Measurements from ENCODE around the gene STK17A. TPM values are rescaled to one million over a fixed set of nuclear protein-coding genes. Genes with fewer than 3 reads are reported as not detected.
A peak's percentile ranks its signal among the peaks of the same experiment; 100 is the strongest.
"Not testable (repeated sequence)": the region's sequence is repeated elsewhere in the genome, so short reads cannot be mapped to it uniquely, and the experiment has no call there.

Gene STK17A
- polyA plus RNA-seq, 6 donors from 2014 or later: 263 to 424 (median 353) TPM

DNA sequence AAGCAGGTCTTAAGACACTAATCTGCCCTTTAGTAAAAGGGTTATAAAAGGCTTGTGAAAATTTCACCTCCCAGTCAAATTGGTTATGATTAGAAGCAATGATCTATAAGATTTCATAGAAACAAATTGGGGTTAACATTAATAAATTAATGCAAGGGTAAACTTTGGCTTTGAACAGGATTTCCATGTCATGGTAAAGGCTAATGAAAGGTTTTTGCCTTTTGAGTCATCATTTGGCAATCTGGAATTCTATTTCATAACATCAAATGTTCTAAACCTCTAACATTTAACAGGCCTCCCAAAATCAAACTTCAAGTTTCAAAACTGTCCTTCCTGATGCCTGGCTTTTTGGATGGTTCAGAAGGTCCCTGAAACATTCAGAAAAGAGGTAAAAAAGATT, 84.0 kb downstream of the STK17A start:
- peaks cover 26 to 58% (median 47%) of the 10 kb centered on the region in 3 donors for H3K4me1 Mint-ChIP-seq
- no peak overlapping the region for H3K4me3 Mint-ChIP-seq
- peaks cover 0 to 61% (median 37%) of the 10 kb centered on the region in 7 donors for H3K9me3 Mint-ChIP-seq
- no peaks in the 10 kb centered on the region for H3K27me3 Mint-ChIP-seq
- H3K27ac Mint-ChIP-seq: peak overlapping the region in 1 of 6 donors; percentile 57
- DNase-seq (no peak), ATAC-seq (ENCODE audit: low read depth in 2 of 2) (no peak)
- H3K36me3 Mint-ChIP-seq: peaks cover 42 to 47% of the 10 kb centered on the region in 2 donors

DNA sequence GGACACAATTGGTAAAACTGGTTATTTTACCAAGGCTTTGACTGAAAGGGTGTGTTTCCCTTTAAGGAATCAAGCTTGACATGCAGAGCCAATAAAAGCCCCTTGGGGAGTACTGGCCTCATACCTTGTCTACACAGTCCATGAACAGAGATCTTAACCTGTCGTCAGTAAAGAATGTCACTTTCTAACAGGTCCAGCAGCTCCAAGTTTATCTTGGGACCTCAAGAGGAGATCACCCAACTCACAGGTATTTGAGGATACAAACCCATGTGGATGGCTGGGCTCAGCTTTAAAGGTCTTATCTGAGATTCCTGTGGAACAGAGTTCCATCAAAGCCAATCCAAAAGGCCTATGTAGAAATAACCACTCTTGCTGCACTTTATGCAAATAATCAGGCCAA, 85.1 kb downstream of the STK17A start:
- Mint-ChIP-seq H3K9me3 (peaks cover 0 to 72% (median 48%) of the 10 kb centered on the region in 7 donors), H3K27ac (peak overlapping the region in 1 of 6 donors; percentile 83), H3K36me3 (peaks cover 47 to 52% of the 10 kb centered on the region in 2 donors), H3K4me3 (peak overlapping the region in 1 of 8 donors; percentile 1), H3K4me1 (peaks cover 34 to 65% (median 53%) of the 10 kb centered on the region in 3 donors), H3K27me3 (no peaks in the 10 kb centered on the region)
- DNase-seq (no peak), ATAC-seq (ENCODE audit: low read depth in 2 of 2) (no peak)

DNA sequence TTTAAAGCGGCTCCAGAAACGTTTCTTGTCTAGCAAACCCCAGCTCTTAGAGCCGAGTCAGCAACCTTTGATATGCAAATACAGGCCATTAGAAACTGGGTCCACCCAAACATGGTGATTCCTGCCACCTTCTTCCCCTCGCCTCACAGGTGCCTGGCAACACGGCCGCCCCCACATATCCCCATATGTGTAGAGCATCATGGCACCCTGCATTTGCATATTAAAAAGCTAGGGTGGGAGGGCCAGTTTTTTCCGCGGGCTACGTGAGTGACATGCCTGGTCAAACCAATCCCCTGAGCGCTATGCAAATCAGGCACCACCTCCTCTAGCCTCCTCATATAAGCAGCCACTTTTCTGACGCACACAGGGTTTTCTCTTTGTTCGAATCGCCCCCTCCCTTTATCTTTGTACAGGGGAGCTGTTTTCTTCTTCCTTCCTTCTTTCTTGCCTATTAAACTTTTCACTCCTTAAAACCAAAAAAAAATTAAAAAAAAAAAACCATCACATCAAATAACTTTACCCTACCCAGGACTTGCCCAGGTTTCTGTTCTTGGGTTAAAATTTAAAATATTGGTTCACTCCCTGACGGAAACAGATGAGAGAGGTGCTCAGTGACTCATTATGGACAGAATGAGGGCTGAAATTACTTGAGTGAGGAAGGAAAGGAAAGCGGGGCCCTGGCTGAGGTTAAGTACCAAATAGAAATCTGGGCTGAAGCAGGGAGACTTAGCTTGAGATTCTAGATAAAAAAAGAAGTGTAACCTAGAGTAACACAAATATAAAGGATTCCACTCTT, 86.6 kb downstream of the STK17A start:
- Mint-ChIP-seq H3K4me1 (peaks cover 40 to 67% (median 60%) of the 10 kb centered on the region in 3 donors), H3K9me3 (peaks cover 0 to 86% (median 61%) of the 10 kb centered on the region in 7 donors), H3K36me3 (peaks cover 43 to 51% of the 10 kb centered on the region in 2 donors), H3K27ac (peak overlapping the region in 5 of 6 donors; percentile 56 to 94 (median 80)), H3K27me3 (no peaks in the 10 kb centered on the region), H3K4me3 (peak overlapping the region in 5 of 8 donors; percentile 14 to 76 (median 56))
- peak; percentile 61 to 83 for ATAC-seq (ENCODE audit: low read depth in 2 of 2)
- DNase-seq: peak; percentile 32

DNA sequence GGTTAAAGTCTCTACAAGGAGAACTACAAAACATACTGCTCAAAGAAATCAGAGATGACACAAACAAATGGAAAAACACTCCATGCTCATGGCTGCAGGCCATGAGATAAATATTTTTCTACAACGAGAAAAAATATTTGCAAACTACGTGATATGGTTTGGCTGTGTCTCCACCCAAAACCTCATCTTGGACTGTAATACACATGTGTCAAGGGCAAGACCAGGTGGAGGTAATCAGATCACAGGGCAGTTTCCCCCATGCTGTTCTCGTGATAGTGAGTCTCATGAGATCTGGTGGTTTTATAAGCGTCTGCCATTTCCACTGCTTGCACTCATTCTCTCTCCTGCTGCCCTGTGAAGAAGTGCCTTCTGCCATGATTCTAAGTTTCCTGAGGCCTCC, 88.6 kb downstream of the STK17A start:
- no peak for DNase-seq
- H3K27ac Mint-ChIP-seq: peak overlapping the region in 4 of 6 donors; percentile 18 to 83 (median 54)
- peak overlapping the region in 3 of 8 donors; percentile 2 to 29 (median 12) for H3K4me3 Mint-ChIP-seq
- peaks cover 33 to 47% of the 10 kb centered on the region in 2 donors for H3K36me3 Mint-ChIP-seq
- no peak for ATAC-seq (ENCODE audit: low read depth in 2 of 2)
- H3K27me3 Mint-ChIP-seq: no peaks in the 10 kb centered on the region
- H3K4me1 Mint-ChIP-seq: peaks cover 36 to 66% (median 60%) of the 10 kb centered on the region in 3 donors
- H3K9me3 Mint-ChIP-seq: peaks cover 0 to 81% (median 62%) of the 10 kb centered on the region in 7 donors

DNA sequence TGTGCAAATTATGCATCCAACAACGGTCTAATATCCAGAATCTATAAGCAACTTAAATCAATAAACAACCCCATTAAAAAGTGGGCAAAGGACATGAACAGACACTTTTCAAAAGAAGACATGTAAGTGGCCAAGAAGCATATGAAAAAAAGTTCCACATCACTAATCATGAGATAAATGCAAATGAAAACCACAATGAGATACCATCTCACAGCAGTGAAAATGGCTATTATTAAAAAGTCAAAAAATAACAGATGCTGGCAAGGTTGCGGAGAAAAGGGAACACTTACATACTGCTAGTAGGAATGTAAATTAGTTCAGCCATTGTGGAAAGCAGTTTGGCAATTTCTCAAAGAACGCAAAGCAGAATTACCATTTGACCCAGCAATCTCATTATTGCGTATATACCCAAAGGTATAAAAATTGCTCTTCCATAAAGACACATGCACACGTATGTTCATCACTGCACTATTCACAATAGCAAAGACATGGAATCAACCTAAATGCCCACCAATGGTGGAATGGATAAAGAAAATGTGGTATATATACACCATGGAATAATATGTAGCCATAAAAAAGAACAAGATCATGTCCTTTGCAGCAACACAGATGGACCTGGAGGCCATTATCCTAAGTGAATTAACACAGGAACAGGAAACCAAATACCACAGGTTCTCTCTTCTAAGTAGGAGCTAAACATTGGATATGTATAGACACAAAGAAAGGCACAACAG, 90.5 kb downstream of the STK17A start:
- ATAC-seq (ENCODE audit: low read depth in 2 of 2): peak; percentile 50 to 69
- Mint-ChIP-seq H3K4me1 (peaks cover 38 to 74% (median 65%) of the 10 kb centered on the region in 3 donors), H3K27ac (peak overlapping the region in 5 of 6 donors; percentile 16 to 88 (median 85)), H3K36me3 (peaks cover 25 to 31% of the 10 kb centered on the region in 2 donors), H3K9me3 (peaks cover 0 to 66% (median 55%) of the 10 kb centered on the region in 7 donors), H3K4me3 (peak overlapping the region in 3 of 8 donors; percentile 20 to 36 (median 35))
- not testable (repeated sequence) for H3K27me3 Mint-ChIP-seq
- DNase-seq: peak; percentile 20

DNA sequence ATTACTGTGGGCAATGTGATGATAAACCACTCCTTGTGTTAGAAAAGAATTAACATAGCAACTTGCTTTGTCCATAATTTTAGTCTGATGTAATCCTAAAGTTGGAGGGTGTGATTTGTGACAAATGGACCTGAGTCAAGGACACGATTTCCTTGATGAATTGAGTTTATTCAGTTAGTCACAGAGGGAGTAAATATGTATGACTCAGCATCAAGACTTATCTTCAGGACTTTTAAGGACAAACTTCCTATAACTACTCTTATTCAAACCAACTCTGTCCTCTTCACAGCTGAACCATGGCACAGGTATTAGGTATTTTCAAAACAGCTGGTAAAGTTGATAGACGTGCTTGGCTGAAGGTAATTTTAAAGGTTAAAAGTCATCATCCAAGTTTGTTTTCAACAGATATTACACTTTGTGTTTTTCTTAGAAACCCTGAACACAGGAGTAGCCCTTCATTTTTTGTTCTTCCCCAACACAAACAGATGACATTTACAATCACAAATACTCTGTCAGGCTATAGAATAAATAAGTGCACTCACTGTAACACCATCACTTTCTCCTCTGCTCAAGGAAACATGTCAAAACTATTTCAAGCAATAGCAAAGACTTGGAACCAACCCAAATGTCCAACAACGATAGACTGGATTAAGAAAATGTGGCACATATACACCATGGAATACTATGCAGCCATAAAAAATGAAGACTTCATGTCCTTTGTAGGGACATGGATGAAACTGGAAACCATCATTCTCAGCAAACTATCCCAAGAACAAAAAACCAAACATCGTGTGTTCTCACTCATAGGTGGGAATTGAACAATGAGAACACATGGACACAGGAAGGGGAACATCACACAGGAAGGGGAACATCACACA, 91.9 kb downstream of the STK17A start:
- H3K4me3 Mint-ChIP-seq: peak overlapping the region in 1 of 8 donors; percentile 13
- peaks cover 11 to 20% of the 10 kb centered on the region in 2 donors for H3K36me3 Mint-ChIP-seq
- DNase-seq: no peak
- peak overlapping the region in 4 of 6 donors; percentile 62 to 93 (median 74) for H3K27ac Mint-ChIP-seq
- H3K27me3 Mint-ChIP-seq: no peaks in the 10 kb centered on the region
- H3K4me1 Mint-ChIP-seq: peaks cover 37 to 74% (median 65%) of the 10 kb centered on the region in 3 donors
- no peak for ATAC-seq (ENCODE audit: low read depth in 2 of 2)
- H3K9me3 Mint-ChIP-seq: peaks cover 0 to 52% (median 48%) of the 10 kb centered on the region in 7 donors

Other genes starting within 250 kb of the STK17A start
- gene COA1, start 146.4 kb downstream of the STK17A start, polyA plus RNA-seq (ENCODE audit: low read depth in 6 of 6): 100 to 1,000 TPM in 5 of 6 donors, 10 to 100 TPM in 1; 96.6 to 146 (median 107) TPM
- 10 to 100 TPM in 3 of 6 donors, 1 to 10 TPM in 3; 3.5 to 15.9 (median 9.5) TPM for gene BLVRA, start 175.6 kb downstream of the STK17A start, polyA plus RNA-seq (ENCODE audit: low read depth in 6 of 6)

Measured in naive B cell (primary cell).